Measurements from ENCODE around the gene ATAD1.
A peak's percentile ranks its signal among the peaks of the same experiment; 100 is the strongest.
"Not testable (repeated sequence)": the region's sequence is repeated elsewhere in the genome, so short reads cannot be mapped to it uniquely, and the experiment has no call there.

Gene ATAD1

GRCh38 chr10:87817609-87818504, at the start of gene ATAD1:
Gene ATAD1, minus strand, starts transcription at chr10:87818226. Its CDS starts 3,627 bp downstream, at chr10:87814599.
- peak; percentile 91 for DNase-seq

- no peak for DNase-seq
These were observed 49.4 kb upstream of the ATAD1 start for GRCh38 chr10:87867453-87867852.

GRCh38 chr10:87866412-87866974, 48.5 kb upstream of the ATAD1 start:
- DNase-seq, result no peak

- DNase-seq, result no peak
These were observed 47.3 kb upstream of the ATAD1 start for GRCh38 chr10:87865241-87865881.

- DNase-seq, result no peak
These were observed 46.6 kb upstream of the ATAD1 start for GRCh38 chr10:87864496-87865059.

GRCh38 chr10:87863951-87864495, 46.0 kb upstream of the ATAD1 start:
- DNase-seq, result peak; percentile 31

GRCh38 chr10:87863053-87863943, 45.3 kb upstream of the ATAD1 start, which contains the start of the genes KLLN and PTEN:
Gene KLLN, minus strand, starts transcription at chr10:87863533. Its CDS starts 1,046 bp downstream, at chr10:87862487.
Gene PTEN, plus strand, starts transcription at chr10:87863625. Its CDS starts 845 bp downstream, at chr10:87864470.
- DNase-seq, result peak; percentile 87

- DNase-seq, result peak; percentile 76
These were observed 44.6 kb upstream of the ATAD1 start for GRCh38 chr10:87862679-87863052.

GRCh38 chr10:87861953-87862678, 44.1 kb upstream of the ATAD1 start:
- peak; percentile 96 for DNase-seq

- peak; percentile 15 for DNase-seq
These were observed 43.5 kb upstream of the ATAD1 start for GRCh38 chr10:87861566-87861952.

- DNase-seq, result no peak
These were observed 42.9 kb upstream of the ATAD1 start for GRCh38 chr10:87860816-87861403.

GRCh38 chr10:87860156-87860795, 42.2 kb upstream of the ATAD1 start:
- peak; percentile 71 for DNase-seq

- not testable (repeated sequence) for DNase-seq
These were observed 37.6 kb upstream of the ATAD1 start for GRCh38 chr10:87855665-87856064.

- DNase-seq, result not testable (repeated sequence)
These were observed 37.2 kb upstream of the ATAD1 start for GRCh38 chr10:87855247-87855646.

- no peak for DNase-seq
These were observed 34.1 kb upstream of the ATAD1 start for GRCh38 chr10:87852089-87852488.

- peak; percentile 57 for DNase-seq
These were observed 32.7 kb upstream of the ATAD1 start for GRCh38 chr10:87850742-87851205.

GRCh38 chr10:87849001-87849400, 31.0 kb upstream of the ATAD1 start:
- no peak for DNase-seq

- no peak for DNase-seq
These were observed 29.5 kb upstream of the ATAD1 start for GRCh38 chr10:87847550-87847949.

GRCh38 chr10:87846711-87847110, 28.7 kb upstream of the ATAD1 start:
- DNase-seq, result not testable (repeated sequence)

- DNase-seq, result no peak
These were observed 28.0 kb upstream of the ATAD1 start for GRCh38 chr10:87846023-87846422.

Measured in CD4-positive, alpha-beta T cell treated with Interleukin-12 subunit alpha and Interleukin-12 subunit beta, for 1 hour (primary cell).